Breast epithelium (tissue), 4 donors: ENCODE measurements around the gene CBX1. TPM values are rescaled to one million over a fixed set of nuclear protein-coding genes. Genes with fewer than 3 reads are reported as not detected.

ENCODE experiments used
- DNase-seq, 2 donors: peaks; one replicate each; pipeline ENCODE4 v3.0.0-alpha.2; 2019; ENCODE audit warnings: low spot score in 2 of 2
- H3K27ac ChIP-seq, 2 donors: fragments of 200-600 bp; sonication (generic) in 1 of 2; one replicate each; pipeline ENCODE4 v1.5.1; 2016 to 2019; ENCODE audit warnings: mild to moderate bottlenecking in 1 of 2
- H3K27me3 ChIP-seq, 2 donors: fragments of 200-600 bp; sonication (generic) in 1 of 2; one replicate each; pipeline versions ENCODE4 v1.5.1 to v1.6.0; 2017 to 2019; ENCODE audit warnings: control low read depth in 1 of 2, mild to moderate bottlenecking in 1 of 2
- H3K36me3 ChIP-seq: fragments of 200-600 bp; one replicate; pipeline ENCODE4 v1.5.1; 2019
- H3K4me1 ChIP-seq, 2 donors: fragments of 200-600 bp; sonication (generic); one replicate each; pipeline ENCODE4 v1.5.1; 2016 to 2019; ENCODE audit warnings: control low read depth in 1 of 2
- H3K4me3 ChIP-seq, 3 donors: fragments of 200-600 bp; sonication (generic); 1 replicate in 2 of 3; 2 replicates in 1 of 3; pipeline ENCODE4 v1.5.1; 2016 to 2019; ENCODE audit warnings: mild to moderate bottlenecking in 3 of 3, moderate library complexity in 2 of 3
- H3K9me3 ChIP-seq, 2 donors: fragments of 200-600 bp; sonication (generic) in 1 of 2; one replicate each; pipeline ENCODE4 v1.5.1; 2016 to 2019; ENCODE audit warnings: control low read depth in 1 of 2
- CTCF ChIP-seq, 3 donors: fragments of 450-650 bp; IDR thresholded peaks; one replicate each; pipeline ENCODE4 v1.5.1; 2016 to 2017; ENCODE audit warnings: antibody characterized with exemption in 3 of 3, mild to moderate bottlenecking in 3 of 3, moderate library complexity in 3 of 3
- POLR2A ChIP-seq: fragments of 450-650 bp; IDR thresholded peaks from one replicate; pipeline ENCODE4 v1.6.1; 2016; ENCODE audit warnings: antibody characterized with exemption, mild to moderate bottlenecking, moderate library complexity
- POLR2AphosphoS5 ChIP-seq, 3 donors: sonication (generic); formaldehyde crosslinking; IDR thresholded peaks; one replicate each; pipeline ENCODE4 v1.6.1; 2017; ENCODE audit warnings: antibody characterized with exemption in 3 of 3
- intact Hi-C: fragments of 100-400 bp; cut with DNase I; formaldehyde crosslinking; loops from one replicate; pipeline ENCODE4 v1.15.1; 2023; ENCODE audit warnings: low total_unique reads
- total RNA-seq, 3 donors: library from RNA; depleted of rRNA; stranded (reverse); fragments of >200 nt; gene quantifications; one replicate each; pipeline ENCODE4 v1.1.0, GENCODE V29; 2016

Gene CBX1
- total RNA-seq = 10 to 100 TPM; 29.0 to 45.8 (median 45.2) TPM

- peak; percentile 73 for TF ChIP-seq POLR2A
- no peak for TF ChIP-seq CTCF (IDR thresholded peaks at IDR 0.05)
- TF ChIP-seq POLR2AphosphoS5 (IDR thresholded peaks at IDR 0.05) = peak in 2 of 3 donors; percentile 60 to 80
- Histone ChIP-seq H3K4me1 (no peaks in the 10 kb centered on the region), H3K27me3 (no peaks in the 10 kb centered on the region), H3K27ac (peak within 1 kb of the TSS; percentile 92 to 97), H3K4me3 (peak within 1 kb of the TSS; percentile 84 to 95 (median 95)), H3K9me3 (no peaks in the 10 kb centered on the region), H3K36me3 (no peaks in the 10 kb centered on the region)
- intact Hi-C loops = no loop called here
- peak; percentile 87 to 89 for DNase-seq
These were observed at the start of gene CBX1 for GRCh38 chr17:48101012-48101720. CBX1 (minus strand) TSS chr17:48101478; CDS start chr17:48077004, 24,474 bp downstream.

- Histone ChIP-seq H3K4me3 (no peak overlapping the region), H3K9me3 (no peaks in the 10 kb centered on the region), H3K36me3 (no peaks in the 10 kb centered on the region), H3K27me3 (peaks cover 0 to 24% of the 10 kb centered on the region in 2 donors), H3K27ac (no peak overlapping the region), H3K4me1 (no peaks in the 10 kb centered on the region)
- intact Hi-C loops = no loop called here
- DNase-seq = no peak
- TF ChIP-seq POLR2AphosphoS5 (IDR thresholded peaks at IDR 0.05) = no peak
- TF ChIP-seq POLR2A = no peak
- no peak for TF ChIP-seq CTCF (IDR thresholded peaks at IDR 0.05)
These were observed 49.3 kb upstream of the CBX1 start for GRCh38 chr17:48150597-48151001.

GRCh38 chr17:48149787-48150463, 48.6 kb upstream of the CBX1 start:
- Histone ChIP-seq H3K36me3 (no peaks in the 10 kb centered on the region), H3K4me1 (no peaks in the 10 kb centered on the region), H3K9me3 (no peaks in the 10 kb centered on the region), H3K27ac (no peak overlapping the region), H3K4me3 (no peak overlapping the region), H3K27me3 (peaks cover 0 to 24% of the 10 kb centered on the region in 2 donors)
- TF ChIP-seq POLR2A (no peak), CTCF (IDR thresholded peaks at IDR 0.05) (no peak), POLR2AphosphoS5 (IDR thresholded peaks at IDR 0.05) (no peak)
- intact Hi-C loops = no loop called here
- no peak for DNase-seq

- TF ChIP-seq POLR2AphosphoS5 (IDR thresholded peaks at IDR 0.05) (no peak), CTCF (IDR thresholded peaks at IDR 0.05) (no peak), POLR2A (no peak)
- no peak for DNase-seq
- no peaks in the 10 kb centered on the region for H3K36me3 ChIP-seq
- intact Hi-C loops = no loop called here
- H3K27me3 ChIP-seq = peaks cover 0 to 24% of the 10 kb centered on the region in 2 donors
- H3K4me1 ChIP-seq = no peaks in the 10 kb centered on the region
- no peak overlapping the region for H3K4me3 ChIP-seq
- H3K27ac ChIP-seq = no peak overlapping the region
- no peaks in the 10 kb centered on the region for H3K9me3 ChIP-seq
These were observed 47.8 kb upstream of the CBX1 start for GRCh38 chr17:48148854-48149786.
